Spinal cord (tissue), 10 donors: ENCODE measurements around the gene NUPR1. TPM values are rescaled to one million over a fixed set of nuclear protein-coding genes. Genes with fewer than 3 reads are reported as not detected.

Experiments
- DNase-seq, 6 donors: peaks; one replicate each; pipeline versions ENCODE4 v3.0.0 to v3.0.0-alpha.2; 2013 to 2015; ENCODE audit warnings: low spot score in 6 of 6, low read depth in 4 of 6
- H3K27ac ChIP-seq: one replicate; pipeline ENCODE4 v1.5.1; 2013; ENCODE audit warnings: low read depth, low read length, control low read depth
- H3K27me3 ChIP-seq: one replicate; pipeline ENCODE4 v1.6.1; 2013; ENCODE audit warnings: low read length; ENCODE audit not compliant: control insufficient read depth, insufficient read depth
- H3K36me3 ChIP-seq: one replicate; pipeline ENCODE4 v1.6.1; 2013; ENCODE audit warnings: low read length; ENCODE audit not compliant: control insufficient read depth, insufficient read depth
- H3K4me1 ChIP-seq: one replicate; pipeline ENCODE4 v1.6.1; 2013; ENCODE audit warnings: low read length; ENCODE audit not compliant: control insufficient read depth, insufficient read depth
- H3K4me3 ChIP-seq: one replicate; pipeline ENCODE4 v1.5.1; 2013; ENCODE audit warnings: low read depth, low read length, control low read depth
- H3K9me3 ChIP-seq: one replicate; pipeline ENCODE4 v1.6.1; 2013; ENCODE audit warnings: low read length; ENCODE audit not compliant: control insufficient read depth, insufficient read depth
- WGBS: methylation state at CpG from one replicate; pipeline ENCODE4 v1.1.5; 2013; ENCODE audit warnings: missing lambda C conversion rate; ENCODE audit not compliant: insufficient coverage; 5-methylcytosine and 5-hydroxymethylcytosine counted together
- polyA plus RNA-seq, 2 donors: library from polyadenylated mRNA; unstranded; fragments of 120-200 nt; gene quantifications; one replicate each; pipeline ENCODE4 v1.2.1, GENCODE V29; 2013; ENCODE audit not compliant: insufficient read length in 2 of 2
- total RNA-seq, 2 donors: library from RNA; depleted of rRNA in 1 of 2; stranded (reverse); fragments of 120-200 nt in 1 of 2; fragments of >200 nt in 1 of 2; gene quantifications; one replicate each; pipeline versions ENCODE4 v1.2.3 to v1.2.4, GENCODE V29; 2013 to 2014
- donor health status: healthy.

Gene NUPR1
- total and polyA plus RNA-seq, 4 donors, result 1.6 to 54.2 (median 18.0) TPM

DNA sequence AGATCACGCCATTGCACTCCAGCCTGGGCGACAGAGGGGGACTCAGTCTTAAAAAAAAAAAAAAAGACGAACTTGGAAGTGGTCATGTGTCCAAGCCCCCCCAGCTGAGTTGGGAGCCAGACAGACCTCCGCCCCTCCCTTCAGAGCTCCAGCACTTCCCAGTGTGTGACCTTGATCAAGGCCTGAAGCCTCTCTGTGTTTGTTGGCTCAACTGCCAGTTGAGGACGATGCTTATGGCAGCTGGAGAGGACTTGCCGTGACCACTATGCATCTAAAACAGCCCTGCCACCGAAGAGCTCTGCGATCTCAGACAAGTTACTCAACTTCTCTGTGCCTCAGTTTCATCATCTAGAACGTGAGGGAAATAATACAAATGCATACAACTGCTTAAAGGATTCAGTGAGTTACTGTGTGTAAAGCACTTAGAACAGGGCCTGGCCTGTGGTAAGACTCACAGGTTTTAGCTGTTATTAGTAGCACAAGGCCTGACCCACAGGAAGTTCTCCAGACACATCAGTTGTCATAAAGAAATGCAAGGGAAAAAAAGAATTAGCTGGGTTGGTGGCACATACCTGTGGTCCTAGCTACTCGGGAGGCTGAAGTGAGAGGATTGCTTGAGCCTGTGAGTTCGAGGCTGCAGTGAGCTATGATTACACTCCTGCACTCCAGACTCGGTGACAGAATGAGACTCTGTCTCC is 25.1 kb downstream of the NUPR1 start:
- no peaks in the 10 kb centered on the region for H3K9me3 ChIP-seq
- no peak overlapping the region for H3K27ac ChIP-seq
- no peak for DNase-seq
- no peaks in the 10 kb centered on the region for H3K36me3 ChIP-seq
- H3K4me3 ChIP-seq, result no peak overlapping the region
- H3K27me3 ChIP-seq, result no peaks in the 10 kb centered on the region
- no peaks in the 10 kb centered on the region for H3K4me1 ChIP-seq
- WGBS, result 90% methylated on average over 9 of the region's 12 CpGs

- Histone ChIP-seq H3K4me1 (no peaks in the 10 kb centered on the region), H3K9me3 (no peaks in the 10 kb centered on the region), H3K36me3 (no peaks in the 10 kb centered on the region), H3K4me3 (no peak overlapping the region), H3K27me3 (no peaks in the 10 kb centered on the region), H3K27ac (no peak overlapping the region)
- WGBS, result 82% methylated on average over 16 of the region's 21 CpGs
- no peak for DNase-seq
Observed at GRCh38 chr16:28511801-28512789, 26.7 kb downstream of the NUPR1 start.

DNA sequence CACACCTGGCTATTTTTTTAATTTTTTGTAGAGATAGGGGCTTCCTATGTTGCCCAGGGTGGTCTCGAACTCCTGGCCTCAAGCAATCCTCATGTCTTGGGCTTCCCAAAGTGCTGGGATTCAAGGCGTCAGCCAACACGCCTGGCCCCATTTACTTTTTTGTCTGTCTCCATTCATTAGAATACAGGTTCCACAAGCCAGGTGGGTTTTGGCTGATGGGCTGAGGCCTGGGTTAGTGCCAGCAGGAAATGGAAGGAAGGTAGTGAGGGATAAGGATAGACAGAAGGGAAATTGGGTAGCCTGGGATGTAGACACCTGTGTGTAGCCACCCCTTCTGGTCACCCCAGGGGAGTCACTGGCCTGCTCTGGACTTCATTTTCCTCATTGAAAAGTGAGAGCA is 27.7 kb downstream of the NUPR1 start:
- H3K36me3 ChIP-seq, result no peaks in the 10 kb centered on the region
- 70% methylated on average over 2 of the region's 3 CpGs for WGBS
- H3K4me3 ChIP-seq, result no peak overlapping the region
- no peak overlapping the region for H3K27ac ChIP-seq
- H3K4me1 ChIP-seq, result no peaks in the 10 kb centered on the region
- no peaks in the 10 kb centered on the region for H3K9me3 ChIP-seq
- H3K27me3 ChIP-seq, result no peaks in the 10 kb centered on the region
- DNase-seq, result no peak

DNA sequence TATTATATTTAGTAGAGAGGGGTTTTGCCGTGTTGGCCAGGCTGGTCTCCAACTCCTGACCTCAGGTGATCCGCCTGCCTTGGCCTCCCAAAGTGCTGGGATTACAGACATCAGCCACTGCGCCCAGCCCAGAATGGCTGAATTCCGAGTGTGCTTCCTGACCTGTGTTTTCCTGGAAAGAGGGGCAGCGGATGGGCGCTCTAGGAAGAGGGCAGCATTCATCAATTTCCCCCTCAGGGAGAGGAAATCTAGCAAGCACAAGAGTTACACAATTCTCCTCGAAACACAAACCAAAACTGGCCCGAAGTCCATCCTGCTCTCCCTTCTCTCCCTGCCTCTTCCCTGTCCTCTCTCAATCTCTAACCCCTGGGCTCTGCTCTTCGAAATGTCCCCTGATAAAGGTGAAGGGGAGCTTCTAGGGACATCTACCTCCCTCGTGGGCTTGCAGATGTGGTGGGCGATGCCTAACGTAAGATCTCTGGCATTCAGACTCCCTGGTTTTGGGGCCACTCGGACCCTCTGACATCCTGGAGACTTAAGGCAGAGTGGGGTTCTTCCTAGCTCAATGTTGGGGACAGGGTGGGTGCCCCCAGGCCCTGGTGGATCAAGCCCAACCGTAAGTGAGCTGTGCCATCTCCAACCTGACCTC is 33.2 kb downstream of the NUPR1 start:
- Histone ChIP-seq H3K36me3 (no peaks in the 10 kb centered on the region), H3K9me3 (no peaks in the 10 kb centered on the region), H3K4me3 (no peak overlapping the region), H3K4me1 (no peaks in the 10 kb centered on the region), H3K27me3 (no peaks in the 10 kb centered on the region), H3K27ac (no peak overlapping the region)
- WGBS, result 77% methylated on average over 7 of the region's 14 CpGs
- DNase-seq, result no peak

- no peaks in the 10 kb centered on the region for H3K4me1 ChIP-seq
- H3K27me3 ChIP-seq, result no peaks in the 10 kb centered on the region
- WGBS, result 76% methylated on average over 6 of the region's 8 CpGs
- DNase-seq, result no peak
- H3K36me3 ChIP-seq, result no peaks in the 10 kb centered on the region
- no peak overlapping the region for H3K27ac ChIP-seq
- no peaks in the 10 kb centered on the region for H3K9me3 ChIP-seq
- H3K4me3 ChIP-seq, result no peak overlapping the region
Observed at GRCh38 chr16:28504707-28505404, 33.9 kb downstream of the NUPR1 start.

DNA sequence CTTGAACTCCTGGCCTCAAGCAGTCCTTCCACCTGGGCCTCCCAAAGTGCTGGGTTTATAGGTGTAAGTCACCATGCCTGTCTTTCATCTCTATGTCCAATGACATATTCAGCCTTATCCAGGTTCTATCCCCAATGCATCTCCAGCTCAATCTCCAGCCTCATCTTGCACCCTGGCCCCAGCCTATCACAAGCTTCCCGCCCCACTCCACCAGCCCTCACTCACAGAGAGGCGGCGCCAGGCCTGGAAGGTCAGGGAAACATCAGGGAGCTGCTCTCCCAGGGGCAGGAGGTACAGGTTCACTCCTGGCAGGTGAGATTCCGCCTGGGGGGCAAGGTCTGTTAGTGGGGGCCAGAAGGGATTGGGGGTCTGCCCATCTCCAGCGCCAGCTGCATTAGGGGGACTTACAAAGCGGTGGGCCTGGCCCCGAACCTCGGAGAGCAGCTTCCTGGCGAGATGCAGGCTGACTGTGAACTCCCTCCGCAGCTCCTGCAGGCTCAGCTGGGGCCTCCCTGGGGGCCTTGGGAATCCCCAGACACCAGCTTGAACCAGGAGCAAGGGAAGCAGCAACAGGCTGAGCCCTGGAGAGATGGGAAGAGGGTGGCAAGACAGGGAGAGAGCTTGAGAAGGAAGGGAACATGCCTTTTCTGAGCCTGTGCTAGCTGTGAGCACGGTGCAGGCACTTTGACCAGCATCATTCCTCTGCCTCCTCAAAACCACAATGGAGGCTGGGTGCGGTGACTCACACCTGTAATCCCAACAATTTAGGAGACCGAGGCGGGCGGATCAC is 35.1 kb downstream of the NUPR1 start:
- Histone ChIP-seq H3K9me3 (no peaks in the 10 kb centered on the region), H3K27ac (no peak overlapping the region), H3K4me1 (no peaks in the 10 kb centered on the region), H3K27me3 (no peaks in the 10 kb centered on the region), H3K36me3 (no peaks in the 10 kb centered on the region), H3K4me3 (no peak overlapping the region)
- no peak for DNase-seq
- WGBS, result 77% methylated on average over 11 of the region's 15 CpGs

- H3K9me3 ChIP-seq, result no peaks in the 10 kb centered on the region
Observed at GRCh38 chr16:28502290-28502689, 36.5 kb downstream of the NUPR1 start.

DNA sequence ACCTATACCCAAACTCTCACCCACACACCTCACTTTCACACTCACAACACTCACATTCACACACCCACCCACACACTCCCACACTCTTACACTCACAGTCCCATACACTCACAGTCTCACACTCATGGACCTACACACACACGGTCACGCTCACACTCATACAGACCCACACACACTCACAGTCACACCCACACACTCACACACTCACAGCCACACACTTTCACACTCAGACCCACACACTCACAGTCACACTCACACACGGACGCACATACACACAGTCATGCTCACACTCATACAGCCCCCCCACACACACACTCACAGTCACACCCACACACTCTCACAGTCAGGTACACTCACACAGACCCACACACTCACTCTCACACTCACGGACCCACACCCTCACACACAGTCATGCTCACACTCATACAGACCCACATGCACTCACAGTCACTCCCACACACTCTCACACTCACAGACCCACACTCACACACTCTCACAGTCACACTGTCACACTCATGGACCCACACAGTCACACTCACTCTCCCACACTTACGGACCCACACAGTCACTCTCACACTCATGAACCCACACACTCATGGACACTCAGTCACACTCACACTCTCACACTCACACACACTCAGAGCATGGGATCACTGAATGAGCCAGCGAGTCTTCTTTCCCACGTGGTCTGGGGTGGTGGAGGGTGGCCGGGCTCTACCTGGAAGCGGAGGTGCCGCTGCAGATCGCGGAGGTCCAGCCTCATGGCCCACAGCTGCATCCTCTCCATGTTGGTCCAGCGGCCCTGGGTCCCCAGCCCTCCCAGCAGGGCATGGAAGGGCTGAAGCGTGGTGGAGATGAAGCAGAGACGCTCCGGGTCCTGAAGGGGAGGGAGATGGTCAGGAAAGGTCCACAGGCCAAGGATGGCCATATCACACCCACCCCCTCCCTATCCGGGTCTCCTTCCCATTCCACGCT is 37.2 kb downstream of the NUPR1 start:
- Histone ChIP-seq H3K9me3 (no peaks in the 10 kb centered on the region), H3K4me1 (no peaks in the 10 kb centered on the region), H3K27me3 (no peaks in the 10 kb centered on the region), H3K27ac (no peak overlapping the region), H3K4me3 (no peak overlapping the region), H3K36me3 (no peaks in the 10 kb centered on the region)
- no peak for DNase-seq
- 87% methylated on average over 15 of the region's 19 CpGs for WGBS

More at GRCh38 chr16:28502290-28502689, 36.5 kb downstream of the NUPR1 start:
- DNase-seq, result no peak
- no peaks in the 10 kb centered on the region for H3K27me3 ChIP-seq
- H3K36me3 ChIP-seq, result no peaks in the 10 kb centered on the region
- no peak overlapping the region for H3K27ac ChIP-seq
- H3K4me3 ChIP-seq, result no peak overlapping the region
- 82% methylated on average over 2 of the region's 2 CpGs for WGBS
- no peaks in the 10 kb centered on the region for H3K4me1 ChIP-seq
